ENCODE results near the gene ST6GALNAC4. TPM values are rescaled to one million over a fixed set of nuclear protein-coding genes. Genes with fewer than 3 reads are reported as not detected.

Gene ST6GALNAC4
- total and polyA plus RNA-seq, 9 of the 15 experiments (the other 6 are each of a cell fraction or from before 2014, with no cell fraction given): 2.6 to 43.1 (median 15.4) TPM

DNA sequence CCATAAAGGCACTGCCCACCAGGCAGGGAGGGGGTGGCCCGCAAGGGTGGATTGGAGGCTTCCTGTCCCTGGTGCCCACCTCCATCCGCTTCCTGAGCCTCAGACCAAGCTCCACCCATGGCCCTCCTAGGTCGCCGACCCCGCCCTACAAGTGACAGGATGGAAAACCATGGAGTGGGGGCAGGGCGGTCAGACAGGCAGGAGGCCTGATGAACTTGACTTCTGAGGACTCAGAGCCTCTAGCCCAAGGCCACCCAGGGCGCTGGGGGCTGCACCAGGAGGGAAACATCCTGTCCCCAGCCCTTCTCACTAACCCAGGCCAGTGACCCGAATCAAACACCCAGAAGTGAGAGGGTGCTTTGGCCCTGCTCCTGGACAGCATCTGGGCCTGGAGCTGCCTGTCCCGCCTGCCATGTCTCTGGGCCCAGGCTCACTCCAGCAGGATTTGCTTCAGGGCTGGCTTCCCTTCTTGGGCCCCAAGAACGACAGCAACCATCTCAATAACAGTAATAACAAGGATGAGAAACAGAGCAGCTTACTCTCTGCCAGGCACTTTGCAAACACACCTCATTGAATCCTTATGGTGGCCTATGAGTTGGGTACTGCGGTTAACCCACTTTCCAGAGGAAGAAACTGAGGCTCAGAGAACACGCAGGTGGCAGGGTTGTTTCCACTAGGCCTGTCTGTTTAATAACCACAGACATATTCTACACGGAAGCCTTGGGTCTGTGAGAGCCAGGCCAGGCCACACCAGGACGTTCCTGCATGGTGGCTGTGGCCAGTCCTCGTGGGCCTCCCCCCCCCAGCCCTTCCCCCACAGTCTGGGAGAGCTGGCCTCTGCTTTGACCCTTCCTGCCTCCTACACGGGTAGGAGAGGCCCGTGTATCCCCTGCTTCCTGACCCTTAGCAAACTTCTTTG lies 13.0 kb downstream of the ST6GALNAC4 start (continued):
- TF ChIP-seq ZNF407 (IDR thresholded peaks at IDR 0.05; ENCODE audit: low read depth) (no peak), BHLHE40 (IDR thresholded peaks at IDR 0.05; ENCODE audit: low read length) (no peak), HDAC8 (tag; IDR thresholded peaks at IDR 0.05) (no peak), STAT6 (CRISPR knock-in tag; IDR thresholded peaks at IDR 0.05) (no peak), CBFB (CRISPR knock-in tag; IDR thresholded peaks at IDR 0.05) (no peak), MEF2D (tag; conservative IDR thresholded peaks at IDR 0.05; ENCODE audit: low read depth) (no peak), FOXO4 (CRISPR knock-in tag; IDR thresholded peaks at IDR 0.05) (no peak), AFF4 (CRISPR knock-in tag; IDR thresholded peaks at IDR 0.05) (no peak), GATAD2B (IDR thresholded peaks at IDR 0.05; ENCODE audit: borderline replicate concordance) (no peak), ARHGAP35 (IDR thresholded peaks at IDR 0.05; ENCODE audit: partially characterized antibody) (no peak)
